Neuronal stem cell (in vitro differentiated cells): ENCODE measurements around the gene MACROH2A1. TPM values are rescaled to one million over a fixed set of nuclear protein-coding genes. Genes with fewer than 3 reads are reported as not detected.

ENCODE experiments used
- small RNA-seq: library from polyadenylated mRNA; stranded (forward); fragments of <200 nt; extraction: miRNeasy Mini kit (QIAGEN cat#:217004); gene quantifications from one replicate; pipeline ENCODE3, GENCODE V24; 2013; ENCODE audit not compliant: insufficient read depth

Gene MACROH2A1

Small RNAs within 50 kb of the gene (small RNA-seq; reads per million reads assigned to genes)
- not detected for gene DCANP1
